Astrocyte of the hippocampus (primary cell): ENCODE data around the gene DOCK9.

ENCODE experiments used
- DNase-seq: peaks from one replicate; pipeline ENCODE4 v3.0.0; 2011; ENCODE audit warnings: low read depth, low spot score

The DOCK9 gene

DNA sequence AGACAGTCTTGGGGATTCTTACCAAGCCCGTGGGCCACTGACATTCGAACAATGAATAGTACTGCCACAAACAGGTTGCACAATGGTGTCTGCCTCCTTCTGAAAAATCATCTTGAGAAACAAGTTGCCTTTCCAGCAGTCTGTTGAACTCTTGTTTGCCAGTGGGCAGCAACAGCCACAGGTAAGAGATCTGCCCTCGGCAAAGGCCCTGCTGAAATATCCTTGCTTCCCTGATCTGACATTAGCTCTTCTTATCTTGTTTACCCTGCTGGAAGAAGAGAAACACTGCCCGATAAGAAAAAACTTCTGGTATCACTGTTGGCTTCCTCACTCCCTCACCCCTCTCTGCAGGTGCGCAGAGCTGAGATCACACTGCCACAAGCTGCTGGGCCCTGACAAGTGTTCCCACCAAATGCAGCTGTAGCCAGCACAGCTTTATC lies 2.0 kb downstream of the DOCK9 start:
- no peak for DNase-seq

GRCh38 chr13:98974053-98974452 lies 3.8 kb downstream of the DOCK9 start:
- no peak for DNase-seq

DNA sequence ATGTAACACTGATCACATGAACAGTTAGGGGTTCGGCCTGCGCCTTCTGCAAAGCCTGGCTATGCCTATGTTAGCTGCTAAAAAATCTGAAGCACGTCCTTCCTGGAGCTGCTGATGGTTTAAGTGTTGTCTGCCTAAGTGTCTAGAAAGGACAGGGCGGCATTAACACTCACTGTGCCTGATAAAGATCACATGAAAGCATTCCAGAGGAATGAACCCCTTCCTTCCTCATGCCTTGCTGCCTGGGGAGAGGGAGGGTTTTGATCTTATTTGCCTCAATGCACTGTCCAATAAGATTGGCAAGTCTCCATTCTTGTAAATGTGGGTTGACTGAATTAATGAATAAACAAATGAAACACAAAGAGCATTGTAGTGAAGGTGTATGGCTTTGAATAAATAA lies 5.2 kb downstream of the DOCK9 start:
- DNase-seq, result peak; percentile 78

- DNase-seq, result no peak
These were observed 5.8 kb downstream of the DOCK9 start for GRCh38 chr13:98972059-98972458.

DNA sequence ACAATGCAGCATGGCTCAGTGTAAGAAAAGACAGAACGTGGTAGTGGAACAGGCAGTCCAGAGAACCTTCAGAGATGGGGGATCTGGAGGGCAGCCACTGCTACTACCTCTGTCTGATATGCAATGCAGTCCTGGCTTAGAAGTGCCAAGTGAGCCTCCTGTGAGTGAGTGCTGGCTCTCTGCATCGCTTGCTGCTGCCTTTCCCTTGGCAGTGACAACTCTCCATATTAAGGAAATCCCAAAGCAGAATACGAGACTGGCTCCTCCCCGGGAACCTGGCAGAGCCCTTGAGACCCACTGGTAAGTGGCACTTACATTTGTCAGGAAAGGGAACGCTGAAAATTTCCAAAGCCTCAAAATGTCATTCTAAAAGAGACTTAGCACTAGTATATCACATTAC lies 7.5 kb downstream of the DOCK9 start:
- no peak for DNase-seq

DNA sequence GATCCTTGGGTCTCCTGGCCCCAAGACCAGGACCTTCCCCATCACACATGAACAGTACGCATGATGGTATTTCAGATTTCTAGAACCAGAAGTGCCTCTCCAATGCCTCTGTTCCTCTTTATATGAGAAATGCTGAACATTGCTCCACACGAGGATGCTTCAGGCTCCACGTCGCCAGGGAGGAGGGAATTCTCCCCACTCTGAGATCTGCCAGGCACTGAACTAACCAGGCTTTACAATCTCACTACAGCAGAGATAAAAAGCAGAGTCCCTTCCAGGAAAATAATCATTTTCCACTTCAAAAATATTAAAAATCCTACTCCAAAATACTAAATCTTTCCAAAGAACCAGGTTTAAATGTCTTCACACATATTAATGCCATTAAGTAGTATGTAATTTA lies 10.4 kb downstream of the DOCK9 start:
- DNase-seq, result no peak

GRCh38 chr13:98966019-98966418 lies 11.8 kb downstream of the DOCK9 start:
- DNase-seq, result no peak

- no peak for DNase-seq
These were observed 12.5 kb downstream of the DOCK9 start for GRCh38 chr13:98965325-98965724.

DNA sequence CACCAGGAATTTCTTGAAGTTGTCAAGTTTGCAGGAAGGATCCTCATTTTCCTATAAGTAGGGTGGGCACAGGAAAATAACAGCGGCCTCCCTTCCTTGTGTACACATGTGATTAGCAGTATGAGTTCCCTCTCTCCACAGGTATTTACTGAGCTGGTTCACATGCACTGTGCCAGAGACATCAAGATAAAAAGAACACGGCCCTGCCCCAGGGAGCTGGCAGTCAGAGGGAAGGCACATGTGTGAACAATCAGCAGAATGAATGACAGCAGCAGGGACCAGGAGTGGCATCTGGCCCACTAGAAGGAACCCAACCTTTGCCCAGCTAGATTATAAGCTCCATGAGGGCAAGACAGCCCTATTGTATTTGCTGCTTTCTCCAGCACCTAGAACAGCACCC lies 13.9 kb downstream of the DOCK9 start:
- DNase-seq, result no peak

- no peak for DNase-seq
These were observed 14.8 kb downstream of the DOCK9 start for GRCh38 chr13:98962901-98963590.

GRCh38 chr13:98961503-98962105 lies 16.3 kb downstream of the DOCK9 start:
- DNase-seq, result no peak

DNA sequence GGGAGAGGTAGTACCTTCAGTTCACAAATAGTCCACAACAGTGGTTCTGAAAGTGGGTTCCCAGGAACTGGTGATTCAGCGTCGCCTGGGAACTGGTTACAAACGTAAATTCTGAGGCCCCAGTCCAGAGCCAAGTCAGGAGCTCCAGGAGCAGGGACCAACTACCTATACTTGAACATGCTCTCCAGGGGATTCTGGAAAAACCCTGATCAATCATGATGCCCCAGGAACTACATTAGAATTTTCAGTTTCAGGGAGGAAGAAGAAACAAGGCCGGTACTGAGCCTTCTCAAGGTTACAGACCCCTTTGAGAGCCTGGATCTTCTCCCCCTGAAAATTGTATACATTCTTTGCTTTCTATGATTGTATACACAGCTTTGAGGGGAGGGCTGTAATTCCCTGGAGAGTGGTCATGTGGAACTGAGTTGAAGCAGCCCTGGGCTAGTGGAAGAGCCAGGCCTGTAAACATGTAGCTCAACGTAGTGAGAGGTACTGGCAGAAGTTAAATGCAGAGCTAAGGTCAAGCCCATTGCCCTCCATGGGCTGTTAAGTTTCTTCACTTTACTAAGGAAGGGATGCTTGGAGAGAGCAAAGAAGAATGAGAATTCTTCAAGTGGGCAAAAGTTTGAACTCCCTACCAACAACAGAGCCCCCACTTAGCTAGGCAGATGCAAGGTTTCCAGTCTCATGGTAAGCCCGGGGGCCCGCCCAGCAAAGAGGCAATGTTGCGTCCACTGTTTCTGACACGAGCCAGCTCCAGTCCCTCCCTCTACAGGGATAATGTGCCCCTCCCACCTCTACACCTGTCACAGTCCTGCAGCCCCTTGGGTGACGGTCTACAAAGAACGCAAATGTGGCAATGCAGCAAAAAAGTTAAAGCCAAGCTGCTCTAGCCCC lies 17.0 kb downstream of the DOCK9 start:
- DNase-seq, result no peak

DNA sequence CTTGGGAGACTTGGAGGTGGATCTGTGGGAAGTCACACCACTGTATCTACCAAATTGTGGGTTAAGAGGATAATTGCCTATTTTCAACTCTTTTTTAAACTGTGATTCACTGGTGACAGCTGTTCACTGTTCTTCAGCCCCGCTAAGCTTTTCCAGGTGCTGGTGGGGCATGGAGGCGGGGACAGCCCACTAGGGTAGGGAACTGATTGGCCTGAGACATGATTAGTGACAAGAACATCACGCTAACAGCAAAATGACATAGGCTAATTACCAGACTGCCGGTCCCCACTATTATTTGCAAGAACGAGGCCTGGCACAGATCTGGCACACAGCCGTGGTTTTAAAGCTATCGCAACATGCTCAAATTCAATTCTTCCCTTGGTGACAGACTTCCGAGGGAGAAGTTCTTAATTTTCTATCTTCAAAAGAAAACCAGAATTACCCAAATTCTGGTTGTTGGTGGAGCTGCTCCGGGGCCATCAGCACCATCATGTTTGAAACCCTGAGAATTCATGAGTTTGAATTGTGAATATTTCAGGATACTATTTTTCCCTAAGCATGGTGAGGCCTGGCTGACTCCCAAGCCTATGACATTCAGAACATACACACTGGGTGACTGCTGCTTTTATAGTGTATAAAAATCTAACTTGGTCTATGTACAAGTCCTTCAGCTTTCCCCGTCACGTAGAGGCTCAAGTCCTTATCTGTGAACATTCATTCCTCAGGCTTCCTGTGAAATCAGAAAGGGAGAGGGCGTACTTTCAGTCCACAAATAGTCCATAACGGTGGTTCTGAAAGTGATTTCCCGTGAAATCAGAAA lies 17.9 kb downstream of the DOCK9 start:
- no peak for DNase-seq

GRCh38 chr13:98959291-98959690 lies 18.6 kb downstream of the DOCK9 start:
- no peak for DNase-seq

- DNase-seq, result no peak
These were observed 19.4 kb downstream of the DOCK9 start for GRCh38 chr13:98958443-98958794.

DNA sequence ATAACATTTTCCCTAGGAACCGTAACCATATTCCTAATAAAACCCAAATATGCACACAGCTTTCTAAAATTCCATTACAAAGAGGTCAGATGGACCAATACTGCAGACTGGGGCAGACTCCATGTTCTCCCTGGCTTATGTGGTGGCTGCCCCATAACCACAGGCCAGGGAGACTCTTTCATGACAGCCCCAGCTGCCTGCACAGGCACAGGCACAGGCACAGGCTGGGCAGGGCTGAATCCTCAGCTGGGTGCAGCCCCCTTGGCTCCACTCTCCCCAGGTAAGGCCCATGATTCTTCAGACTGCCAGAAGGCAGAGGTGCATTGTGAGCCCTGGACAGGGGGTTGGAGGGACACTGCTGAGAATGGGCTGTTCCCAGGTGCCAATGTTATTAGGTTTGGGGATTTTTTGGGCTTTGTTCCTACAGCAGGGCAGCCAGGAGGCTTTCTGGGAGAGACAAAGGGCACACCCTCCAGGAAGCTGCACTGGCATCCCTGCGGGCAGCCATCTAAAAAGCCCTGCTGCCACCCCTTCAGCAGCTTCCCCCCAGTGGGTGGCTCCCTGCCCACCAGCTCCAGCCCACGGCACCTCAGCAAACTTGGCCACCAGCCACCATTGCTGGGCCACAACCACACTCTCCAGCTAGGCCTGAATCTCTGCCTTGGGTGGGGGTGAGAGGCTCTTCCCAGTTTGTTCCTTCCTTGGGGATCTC lies 20.0 kb downstream of the DOCK9 start:
- no peak for DNase-seq

- no peak for DNase-seq
These were observed 22.5 kb downstream of the DOCK9 start for GRCh38 chr13:98955336-98955735.

DNA sequence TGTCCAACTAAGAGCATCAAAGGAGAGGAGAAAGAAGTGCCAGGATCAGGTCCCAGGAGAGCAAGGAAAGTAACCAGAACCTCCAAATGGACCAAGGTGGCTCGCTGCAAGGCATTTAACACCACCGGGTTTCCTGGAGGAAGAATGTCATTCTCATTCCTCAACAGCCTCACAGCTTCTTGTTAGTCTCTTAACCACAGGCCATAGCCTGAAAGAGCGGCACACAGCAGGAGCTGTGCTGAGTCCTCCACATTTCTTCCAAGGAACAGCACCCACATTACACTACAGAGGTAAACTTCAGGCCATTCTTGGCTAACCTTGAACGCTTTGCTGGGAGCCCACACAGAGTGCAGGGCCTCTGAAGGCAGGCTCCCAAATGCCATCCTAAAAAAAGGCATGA lies 23.6 kb downstream of the DOCK9 start:
- DNase-seq, result peak; percentile 41

DNA sequence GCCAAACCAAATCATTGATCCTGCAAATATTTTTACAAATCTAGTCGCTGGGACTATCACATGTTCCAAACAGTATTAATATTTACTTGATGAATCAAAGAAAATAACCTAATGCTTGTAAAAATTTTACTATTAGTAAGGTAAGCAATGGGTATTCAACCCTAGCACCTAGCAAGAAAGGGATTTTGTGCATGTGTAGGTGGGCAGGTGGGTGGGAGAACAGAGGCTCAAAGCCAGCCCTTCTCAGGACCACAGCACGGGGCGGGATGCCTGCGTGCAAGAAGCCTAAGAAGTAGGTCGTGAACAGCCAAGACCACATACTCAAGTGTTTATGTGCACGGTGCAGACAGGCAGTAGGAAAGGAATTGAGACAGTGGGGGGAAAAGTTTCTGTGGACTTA lies 26.6 kb downstream of the DOCK9 start:
- DNase-seq, result no peak

- no peak for DNase-seq
These were observed 27.2 kb downstream of the DOCK9 start for GRCh38 chr13:98950705-98951104.

DNA sequence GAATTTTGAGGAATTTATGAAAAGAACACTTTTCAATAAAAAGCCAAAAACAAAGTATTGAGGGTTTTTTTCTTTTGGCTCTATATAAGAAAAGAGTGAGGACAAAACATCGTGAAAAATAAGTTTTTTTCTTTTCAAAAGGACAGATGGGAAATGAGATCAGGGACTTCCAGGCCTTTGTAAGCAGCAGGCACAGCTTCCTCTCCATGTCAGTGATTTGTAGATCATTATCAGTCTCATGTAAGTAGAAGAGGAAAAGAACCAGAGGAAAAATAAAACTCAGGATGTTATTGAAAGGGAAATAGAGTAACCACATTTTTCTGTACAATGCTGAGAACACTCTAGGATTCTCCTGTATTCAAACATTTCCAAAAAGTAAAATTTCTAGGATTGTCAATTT lies 29.9 kb downstream of the DOCK9 start:
- DNase-seq, result no peak
